Stimulated activated CD8-positive, alpha-beta memory T cell treated with anti-CD3 and anti-CD28 coated beads, Interleukin-4, amount 100 ng/mL, for 1 hour (primary cell): ENCODE measurements around the gene GABBR2.

Experiments used
- DNase-seq, 2 donors: peaks; one replicate each; pipeline ENCODE4 v3.0.0-alpha.2; 2020; ENCODE audit warnings: low read depth in 2 of 2, low spot score in 1 of 2

The GABBR2 gene

DNA sequence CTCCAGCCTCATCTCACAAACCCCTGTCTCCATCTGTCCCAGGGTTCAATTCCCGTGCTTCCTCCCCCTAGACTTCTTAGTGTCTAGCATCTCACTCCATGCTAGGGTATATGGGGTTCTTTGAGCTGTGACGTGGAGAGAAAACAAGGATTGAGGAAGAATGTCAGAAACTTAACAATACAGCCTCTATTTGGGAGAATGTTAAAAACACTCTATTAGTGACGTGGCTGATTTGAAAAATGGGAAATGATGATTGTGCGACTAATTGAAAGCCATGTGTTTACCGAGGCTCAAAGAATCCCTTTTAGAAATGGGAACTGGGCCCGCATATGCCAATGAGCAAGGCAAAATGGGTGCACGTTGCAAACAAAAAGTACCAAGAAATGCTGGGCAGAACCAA, 380.6 kb downstream of the GABBR2 start:
- DNase-seq, result no peak

- no peak for DNase-seq
These were observed 381.5 kb downstream of the GABBR2 start for GRCh38 chr9:98327249-98327561.

- DNase-seq, result no peak
These were observed 382.1 kb downstream of the GABBR2 start for GRCh38 chr9:98326459-98327248.

GRCh38 chr9:98324801-98325200, 383.9 kb downstream of the GABBR2 start:
- DNase-seq, result no peak

DNA sequence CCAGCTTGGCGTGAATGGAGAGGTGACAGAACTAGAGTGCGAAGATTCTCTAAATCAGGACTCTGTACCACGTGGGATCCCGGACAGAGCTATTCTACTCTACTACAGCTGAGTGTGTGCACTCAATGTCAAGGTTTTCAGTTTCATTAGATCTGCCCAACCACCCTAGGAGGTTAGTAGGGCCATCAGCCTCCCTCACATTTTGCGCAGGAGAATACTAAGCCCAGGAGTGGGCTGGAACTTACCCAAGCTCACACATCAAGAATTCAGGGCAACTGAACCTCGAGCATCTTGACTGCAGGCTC, 385.0 kb downstream of the GABBR2 start:
- no peak for DNase-seq

GRCh38 chr9:98323051-98323830, 385.5 kb downstream of the GABBR2 start:
- no peak for DNase-seq

DNA sequence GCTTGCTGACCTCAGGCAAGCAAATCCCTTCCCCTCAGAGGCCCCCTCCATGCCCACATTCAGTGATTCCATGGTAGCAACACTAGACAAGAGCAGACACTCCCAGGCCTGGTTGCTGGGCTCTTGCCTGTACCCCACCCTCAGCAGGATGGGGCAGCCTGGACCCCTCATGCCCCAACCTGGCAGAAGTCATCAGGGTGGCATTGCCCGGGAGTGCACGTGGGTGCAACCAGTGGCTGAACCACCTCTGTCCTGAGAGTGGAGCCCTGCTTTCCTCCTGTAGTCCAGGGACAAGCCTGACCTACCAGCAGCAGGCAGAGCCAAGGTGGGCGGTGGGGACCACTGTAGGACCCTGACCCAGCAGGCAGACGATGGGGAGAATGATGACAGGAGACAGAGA, 387.5 kb downstream of the GABBR2 start:
- DNase-seq, result no peak

- no peak for DNase-seq
These were observed 389.8 kb downstream of the GABBR2 start for GRCh38 chr9:98318834-98319478.

DNA sequence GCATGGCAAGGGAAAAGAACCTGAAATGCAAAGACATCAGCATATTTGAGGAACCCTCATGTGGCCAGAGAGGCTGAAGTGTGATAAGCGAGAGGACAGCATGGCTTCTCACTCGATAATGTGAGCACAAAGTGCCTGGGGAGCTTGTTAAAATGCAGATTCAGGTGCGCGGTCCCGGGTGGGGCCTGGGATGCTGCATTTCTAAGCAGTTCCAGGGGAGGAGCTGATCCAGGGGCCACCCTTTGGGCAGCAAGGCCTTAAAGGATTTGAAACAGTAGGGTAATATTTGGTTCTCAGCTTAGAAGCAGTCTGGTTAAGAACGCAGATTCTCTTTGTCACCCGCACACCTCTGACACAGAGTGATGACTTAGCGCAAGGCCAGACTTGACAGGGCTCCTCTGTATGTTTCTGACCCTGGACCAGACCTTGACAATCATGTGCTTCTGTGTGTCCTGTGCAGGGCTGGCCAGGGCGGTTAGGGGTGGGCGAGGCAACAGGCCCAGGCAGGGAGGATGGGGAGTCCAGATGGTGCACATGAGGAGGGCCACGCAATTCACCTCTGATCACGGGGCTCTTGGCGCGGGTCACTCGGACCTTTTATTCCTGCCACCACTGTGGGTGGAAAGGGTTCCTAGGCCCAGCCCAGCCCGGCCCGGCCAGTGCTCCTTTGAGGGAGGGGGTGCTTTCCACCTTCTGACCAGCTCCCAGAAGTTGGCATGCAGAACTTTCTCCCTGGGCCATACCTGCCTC, 390.5 kb downstream of the GABBR2 start:
- DNase-seq, result no peak

DNA sequence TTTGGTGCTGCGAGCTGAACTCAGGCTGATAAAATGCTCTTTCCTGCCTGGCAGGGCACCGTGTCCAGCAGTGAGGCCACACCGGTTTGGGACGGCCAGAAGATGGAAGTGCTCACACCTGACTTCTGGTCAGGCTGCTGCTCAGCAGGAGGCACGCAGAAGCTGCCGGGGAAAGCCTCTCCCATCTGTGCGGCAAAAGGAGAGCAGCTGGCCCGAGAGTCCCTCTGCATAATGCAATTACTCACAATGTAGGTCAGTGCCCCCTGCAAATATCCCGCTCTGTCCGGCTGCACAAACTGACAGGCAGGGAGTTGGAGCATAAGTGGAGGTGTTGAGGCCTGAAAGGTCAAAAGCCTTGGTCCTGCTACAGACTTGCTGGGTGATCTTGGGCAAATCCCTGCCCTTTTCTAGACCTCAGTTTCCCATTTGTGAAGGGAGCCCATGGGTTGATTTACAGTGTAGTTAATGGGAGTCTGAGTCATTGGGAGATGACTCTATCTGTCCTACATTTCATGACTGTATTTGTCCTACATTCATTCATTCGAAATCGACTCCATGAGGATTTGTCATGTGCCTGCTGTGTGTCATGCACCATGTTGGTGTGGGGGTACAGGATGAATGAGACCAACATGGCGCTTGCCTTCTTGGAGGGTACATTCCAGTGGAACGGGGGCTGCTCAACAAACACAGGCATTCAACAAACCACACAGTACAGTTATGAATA, 391.4 kb downstream of the GABBR2 start:
- no peak for DNase-seq

GRCh38 chr9:98316445-98317133, 392.1 kb downstream of the GABBR2 start:
- no peak for DNase-seq

GRCh38 chr9:98315551-98316060, 393.1 kb downstream of the GABBR2 start:
- DNase-seq, result peak; percentile 47 to 59

- DNase-seq, result no peak
These were observed 393.7 kb downstream of the GABBR2 start for GRCh38 chr9:98315067-98315453.

GRCh38 chr9:98314381-98315066, 394.2 kb downstream of the GABBR2 start:
- no peak for DNase-seq

DNA sequence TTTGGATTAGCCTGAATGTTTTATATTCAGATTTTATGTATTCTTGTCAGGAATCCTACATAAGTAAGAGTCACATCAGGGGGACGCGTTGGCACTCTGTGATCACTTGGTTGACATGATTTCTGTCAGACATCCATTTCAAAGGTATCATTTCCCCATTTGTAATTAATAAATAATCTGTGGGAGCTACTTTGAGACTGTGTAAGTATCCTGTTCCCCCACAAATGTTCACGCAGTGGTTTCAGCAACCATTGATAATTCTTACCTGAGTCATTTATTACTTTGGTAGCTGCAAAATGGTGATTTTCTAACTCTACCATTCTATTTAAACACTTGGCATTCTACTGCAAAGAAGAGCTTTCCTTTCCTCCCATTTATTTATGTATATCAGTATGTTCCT, 396.4 kb downstream of the GABBR2 start:
- DNase-seq, result no peak

DNA sequence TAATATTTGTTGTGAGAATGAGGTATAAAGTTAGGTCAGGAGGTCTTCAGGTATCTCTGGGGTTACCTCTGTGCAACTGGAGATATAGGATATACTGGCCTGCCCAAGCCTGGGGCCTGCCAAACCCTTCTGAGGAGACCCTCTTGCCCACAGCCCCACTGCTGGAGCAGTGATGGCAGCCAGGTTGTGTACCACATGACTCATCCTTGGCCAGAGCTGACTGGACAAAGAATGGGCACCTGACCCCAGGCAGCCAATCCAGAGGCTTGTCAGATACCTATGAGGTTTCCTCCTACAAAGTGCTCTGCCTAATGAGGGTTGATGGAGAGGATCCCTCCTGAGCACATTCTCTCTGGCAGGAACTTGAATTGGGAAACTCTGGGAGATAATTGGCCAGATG, 397.2 kb downstream of the GABBR2 start:
- DNase-seq, result no peak

- DNase-seq, result no peak
These were observed 397.9 kb downstream of the GABBR2 start for GRCh38 chr9:98310752-98311392.

DNA sequence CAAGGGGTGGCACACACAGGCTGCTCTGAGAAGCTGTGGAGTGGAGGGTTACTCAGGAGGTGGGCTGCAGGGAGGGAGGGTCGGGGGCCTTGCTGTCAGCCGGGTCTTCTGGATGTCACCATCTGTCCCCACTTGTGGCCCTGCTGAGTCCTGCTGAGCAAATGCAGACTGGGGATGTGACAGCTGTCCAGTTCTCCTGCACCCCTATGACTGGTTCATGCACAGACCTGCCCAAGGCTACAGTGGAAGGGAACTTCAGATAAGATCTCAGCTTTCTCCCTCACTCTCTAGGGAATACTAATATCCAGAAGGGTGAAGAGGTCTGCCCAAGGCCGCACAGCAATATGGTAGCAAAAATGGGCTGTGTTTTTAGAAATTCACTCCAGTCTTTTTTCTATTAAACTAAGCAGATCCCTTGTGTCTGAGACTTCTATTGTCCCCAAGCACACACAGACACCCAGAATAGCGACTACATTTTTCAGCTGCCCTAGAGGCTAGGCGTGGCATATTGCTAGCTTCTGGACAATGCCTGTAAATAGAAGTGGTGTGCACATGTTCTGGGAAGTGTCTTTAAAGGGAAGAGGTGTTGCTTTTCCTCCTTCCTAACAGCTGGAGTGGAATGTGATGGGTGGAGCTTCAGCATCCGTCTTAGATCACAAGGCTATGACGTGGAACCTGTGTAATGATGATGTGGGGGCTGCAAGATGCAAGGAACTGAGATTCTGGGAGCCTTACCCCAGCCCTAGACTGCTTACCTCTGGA, 402.2 kb downstream of the GABBR2 start:
- no peak for DNase-seq
